ENCODE data around the gene AKAP8L. TPM values are rescaled to one million over a fixed set of nuclear protein-coding genes. Genes with fewer than 3 reads are reported as not detected.
A peak's percentile ranks its signal among the peaks of the same experiment; 100 is the strongest.

The AKAP8L gene
- total and polyA plus RNA-seq, 9 of the 15 experiments (the other 6 are each of a cell fraction or from before 2014, with no cell fraction given) = 2.4 to 116 (median 70.7) TPM

GRCh38 chr19:15358918-15359317 lies 59.9 kb downstream of the AKAP8L start:
- no peaks in the 10 kb centered on the region for H3K9me1 ChIP-seq (ENCODE audit: control insufficient read depth, insufficient read depth, low read length)
- no peaks in the 10 kb centered on the region for H3K79me2 ChIP-seq (ENCODE audit: control insufficient read depth, insufficient read depth, low read length)
- H3K4me1 ChIP-seq (replicated peaks in 1 of 2; ENCODE audit: control insufficient read depth in 2 of 2, insufficient read depth in 2 of 2, low read length in 2 of 2) = no peaks in the 10 kb centered on the region; a peak in 2 of 5 replicates
- in situ Hi-C loops (cut with MboI) (no loop called here), intact Hi-C loops (cut with micrococcal nuclease) (no loop called here)
- 62% methylated on average over 3 of the region's 3 CpGs for whole genome bisulfite sequencing (ENCODE audit: insufficient coverage, low coverage, missing lambda C conversion rate)
- BruUV-seq (replicated peaks) = no TSS peak
- no peaks in the 10 kb centered on the region for H3K27me3 ChIP-seq (ENCODE audit: control insufficient read depth in 2 of 2, insufficient read depth in 2 of 2, low read length in 2 of 2)
- H3K4me3 ChIP-seq = no peak overlapping the region
- DNase-seq (ENCODE audit: extremely low read depth in 1 of 4, low spot score in 3 of 4) = no peak
- H3K36me3 ChIP-seq (ENCODE audit: control insufficient read depth, insufficient read depth, low read length) = peaks cover 70% of the 10 kb centered on the region; the same call in 2 of the 3 replicates
- peak overlapping the region; percentile 31; the same call in 1 of the 3 replicates for H3K27ac ChIP-seq (ENCODE audit: extremely low read depth, low read depth, low read length)
- ChIA-PET POLR2A (interaction anchor here (0.7 to 2.4 kb wide), 6 partner anchors 9 to 120 kb away, joined by 3 to 8 read pairs (median 5); no protein-coding TSS in a partner anchor), CTCF (ENCODE audit: low intra/inter-chr PET ratio) (no interaction called here)
- no peaks in the 10 kb centered on the region for H3K9me3 ChIP-seq (replicated peaks; ENCODE audit: control insufficient read depth, insufficient read depth, low read depth, low read length)
- ATAC-seq = no peak; the same call in 2 of the 3 replicates
- H3K9ac ChIP-seq (ENCODE audit: insufficient read depth in 1 of 2, low read depth in 2 of 2, low read length in 2 of 2) = no peak overlapping the region
- no peaks in the 10 kb centered on the region; the same call in 1 of the 2 replicates for H4K20me1 ChIP-seq (replicated peaks; ENCODE audit: control insufficient read depth, insufficient read depth, low read length)
- no peak overlapping the region for H3K4me2 ChIP-seq (ENCODE audit: insufficient read depth, low read length)
- H2AFZ ChIP-seq (ENCODE audit: low read depth, low read length) = no peak overlapping the region
- FAIRE-seq = no peak
- TF ChIP-seq ZNF217 (CRISPR knock-in tag; IDR thresholded peaks at IDR 0.05) (no peak), MXI1 (IDR thresholded peaks at IDR 0.05; ENCODE audit: low read depth, low read length) (no peak), GATAD2A (IDR thresholded peaks at IDR 0.05) (no peak), MECOM (CRISPR knock-in tag; IDR thresholded peaks at IDR 0.05) (no peak), LEF1 (IDR thresholded peaks at IDR 0.05) (no peak), SNIP1 (IDR thresholded peaks at IDR 0.05; ENCODE audit: low read depth) (no peak), CHD7 (IDR thresholded peaks at IDR 0.05; ENCODE audit: low read depth, low read length) (no peak), FIP1L1 (IDR thresholded peaks at IDR 0.05; ENCODE audit: low read depth, low read length, poor library complexity, severe bottlenecking) (no peak), HINFP (tag; conservative IDR thresholded peaks at IDR 0.05; ENCODE audit: low read depth) (no peak), NFE2 (IDR thresholded peaks at IDR 0.05; ENCODE audit: low read depth) (peak; percentile 50; the same call in 1 of the 2 replicates)
